Measurements from ENCODE around the gene STK25.

GRCh38 chr2:241456546-241456945 is 51.8 kb downstream of the STK25 start:
- TF ChIP-seq POLR2AphosphoS5 (IDR thresholded peaks at IDR 0.05; ENCODE audit: borderline replicate concordance, low read depth, low read length): no peak
- TF ChIP-seq FOXP2 (optimal IDR thresholded peaks at IDR 0.05; ENCODE audit: control extremely low read depth, extremely low read length, insufficient read depth): no peak
